ENCODE results near the gene SCN1B.
"Not testable (repeated sequence)": the region's sequence is repeated elsewhere in the genome, so short reads cannot be mapped to it uniquely, and the experiment has no call there.

Gene SCN1B

GRCh38 chr19:35019144-35019543 lies 11.1 kb upstream of the SCN1B start:
- H3K27me3 Mint-ChIP-seq (ENCODE audit: low read depth), result no peaks in the 10 kb centered on the region

GRCh38 chr19:35021016-35021415 lies 9.3 kb upstream of the SCN1B start:
- no peak for DNase-seq (ENCODE audit: low spot score)
- H3K4me3 Mint-ChIP-seq, result no peak overlapping the region
- H3K4me1 Mint-ChIP-seq (ENCODE audit: low read depth), result no peaks in the 10 kb centered on the region
- no peaks in the 10 kb centered on the region for H3K9me3 Mint-ChIP-seq
- no peaks in the 10 kb centered on the region for H3K27me3 Mint-ChIP-seq (ENCODE audit: low read depth)
- H3K27ac Mint-ChIP-seq, result peak overlapping the region; percentile 26
- peaks cover 46% of the 10 kb centered on the region for H3K36me3 Mint-ChIP-seq (ENCODE audit: low read depth)

More at GRCh38 chr19:35019144-35019543, 11.1 kb upstream of the SCN1B start:
- H3K27ac Mint-ChIP-seq, result no peak overlapping the region
- H3K4me1 Mint-ChIP-seq (ENCODE audit: low read depth), result peaks cover 6% of the 10 kb centered on the region
- DNase-seq (ENCODE audit: low spot score), result no peak
- no peak overlapping the region for H3K4me3 Mint-ChIP-seq
- H3K9me3 Mint-ChIP-seq, result no peaks in the 10 kb centered on the region
- H3K36me3 Mint-ChIP-seq (ENCODE audit: low read depth), result peaks cover 54% of the 10 kb centered on the region

- no peak for DNase-seq (ENCODE audit: low spot score)
- Mint-ChIP-seq H3K27me3 (ENCODE audit: low read depth) (no peaks in the 10 kb centered on the region), H3K9me3 (no peaks in the 10 kb centered on the region), H3K27ac (no peak overlapping the region), H3K4me1 (ENCODE audit: low read depth) (no peaks in the 10 kb centered on the region), H3K4me3 (no peak overlapping the region), H3K36me3 (ENCODE audit: low read depth) (peaks cover 48% of the 10 kb centered on the region)
Observed at GRCh38 chr19:35021596-35021995, 8.7 kb upstream of the SCN1B start.

- no peak for DNase-seq (ENCODE audit: low spot score)
- Mint-ChIP-seq H3K9me3 (no peaks in the 10 kb centered on the region), H3K4me3 (no peak overlapping the region), H3K27me3 (ENCODE audit: low read depth) (no peaks in the 10 kb centered on the region), H3K4me1 (ENCODE audit: low read depth) (no peaks in the 10 kb centered on the region), H3K36me3 (ENCODE audit: low read depth) (peaks cover 52% of the 10 kb centered on the region), H3K27ac (no peak overlapping the region)
Observed at GRCh38 chr19:35022460-35022859, 7.8 kb upstream of the SCN1B start.

- H3K4me1 Mint-ChIP-seq (ENCODE audit: low read depth), result no peaks in the 10 kb centered on the region
- H3K36me3 Mint-ChIP-seq (ENCODE audit: low read depth), result peaks cover 51% of the 10 kb centered on the region
- H3K27ac Mint-ChIP-seq, result no peak overlapping the region
- no peak for DNase-seq (ENCODE audit: low spot score)
- H3K27me3 Mint-ChIP-seq (ENCODE audit: low read depth), result no peaks in the 10 kb centered on the region
- H3K4me3 Mint-ChIP-seq, result no peak overlapping the region
- no peaks in the 10 kb centered on the region for H3K9me3 Mint-ChIP-seq
Observed at GRCh38 chr19:35023428-35023827, 6.8 kb upstream of the SCN1B start.

- DNase-seq (ENCODE audit: low spot score), result no peak
- Mint-ChIP-seq H3K27me3 (ENCODE audit: low read depth) (no peaks in the 10 kb centered on the region), H3K9me3 (no peaks in the 10 kb centered on the region), H3K4me3 (no peak overlapping the region), H3K4me1 (ENCODE audit: low read depth) (no peaks in the 10 kb centered on the region), H3K27ac (no peak overlapping the region), H3K36me3 (ENCODE audit: low read depth) (peaks cover 49% of the 10 kb centered on the region)
Observed at GRCh38 chr19:35024095-35024494, 6.2 kb upstream of the SCN1B start.

GRCh38 chr19:35025969-35026368 lies 4.3 kb upstream of the SCN1B start:
- Mint-ChIP-seq H3K36me3 (ENCODE audit: low read depth) (peaks cover 35% of the 10 kb centered on the region), H3K4me1 (ENCODE audit: low read depth) (no peaks in the 10 kb centered on the region), H3K27ac (no peak overlapping the region), H3K9me3 (no peaks in the 10 kb centered on the region), H3K27me3 (ENCODE audit: low read depth) (peaks cover 5% of the 10 kb centered on the region), H3K4me3 (no peak overlapping the region)
- no peak for DNase-seq (ENCODE audit: low spot score)

GRCh38 chr19:35026418-35026817 lies 3.9 kb upstream of the SCN1B start:
- Mint-ChIP-seq H3K27me3 (ENCODE audit: low read depth) (peaks cover 9% of the 10 kb centered on the region), H3K27ac (no peak overlapping the region), H3K4me1 (ENCODE audit: low read depth) (peaks cover 3% of the 10 kb centered on the region), H3K4me3 (no peak overlapping the region), H3K36me3 (ENCODE audit: low read depth) (peaks cover 34% of the 10 kb centered on the region), H3K9me3 (no peaks in the 10 kb centered on the region)
- DNase-seq (ENCODE audit: low spot score), result no peak

GRCh38 chr19:35027009-35027408 lies 3.3 kb upstream of the SCN1B start:
- peaks cover 3% of the 10 kb centered on the region for H3K4me1 Mint-ChIP-seq (ENCODE audit: low read depth)
- H3K36me3 Mint-ChIP-seq (ENCODE audit: low read depth), result peaks cover 32% of the 10 kb centered on the region
- peaks cover 15% of the 10 kb centered on the region for H3K27me3 Mint-ChIP-seq (ENCODE audit: low read depth)
- no peak overlapping the region for H3K4me3 Mint-ChIP-seq
- H3K27ac Mint-ChIP-seq, result no peak overlapping the region
- no peak for DNase-seq (ENCODE audit: low spot score)
- H3K9me3 Mint-ChIP-seq, result no peaks in the 10 kb centered on the region

GRCh38 chr19:35027851-35028599 lies 2.2 kb upstream of the SCN1B start:
- H3K27ac Mint-ChIP-seq, result no peak overlapping the region
- no peaks in the 10 kb centered on the region for H3K9me3 Mint-ChIP-seq
- H3K4me3 Mint-ChIP-seq, result peak overlapping the region; percentile 5
- DNase-seq (ENCODE audit: low spot score), result no peak
- peaks cover 25% of the 10 kb centered on the region for H3K27me3 Mint-ChIP-seq (ENCODE audit: low read depth)
- H3K36me3 Mint-ChIP-seq (ENCODE audit: low read depth), result peaks cover 27% of the 10 kb centered on the region
- H3K4me1 Mint-ChIP-seq (ENCODE audit: low read depth), result peaks cover 3% of the 10 kb centered on the region

GRCh38 chr19:35028600-35028885 lies 1.7 kb upstream of the SCN1B start:
- DNase-seq (ENCODE audit: low spot score); H3K4me1 Mint-ChIP-seq (ENCODE audit: low read depth); H3K27ac Mint-ChIP-seq; H3K9me3 Mint-ChIP-seq: not testable (repeated sequence)
- H3K27me3 Mint-ChIP-seq (ENCODE audit: low read depth), result peaks cover 26% of the 10 kb centered on the region
- H3K4me3 Mint-ChIP-seq, result peak overlapping the region; percentile 5
- peaks cover 26% of the 10 kb centered on the region for H3K36me3 Mint-ChIP-seq (ENCODE audit: low read depth)

GRCh38 chr19:35029275-35029736 lies 964 bp upstream of the SCN1B start:
- DNase-seq (ENCODE audit: low spot score); H3K9me3 Mint-ChIP-seq; H3K4me1 Mint-ChIP-seq (ENCODE audit: low read depth); H3K27ac Mint-ChIP-seq: not testable (repeated sequence)
- H3K27me3 Mint-ChIP-seq (ENCODE audit: low read depth), result peaks cover 29% of the 10 kb centered on the region
- peaks cover 22% of the 10 kb centered on the region for H3K36me3 Mint-ChIP-seq (ENCODE audit: low read depth)
- peak overlapping the region; percentile 36 for H3K4me3 Mint-ChIP-seq

GRCh38 chr19:35029737-35030256 lies 473 bp upstream of the SCN1B start:
- Mint-ChIP-seq H3K9me3 (no peaks in the 10 kb centered on the region), H3K27me3 (ENCODE audit: low read depth) (peaks cover 32% of the 10 kb centered on the region), H3K36me3 (ENCODE audit: low read depth) (peaks cover 20% of the 10 kb centered on the region), H3K4me1 (ENCODE audit: low read depth) (peaks cover 3% of the 10 kb centered on the region), H3K4me3 (peak overlapping the region; percentile 36), H3K27ac (no peak overlapping the region)
- no peak for DNase-seq (ENCODE audit: low spot score)

GRCh38 chr19:35031072-35031881 lies 1.0 kb downstream of the SCN1B start:
- Mint-ChIP-seq H3K4me3 (peak overlapping the region; percentile 72), H3K4me1 (ENCODE audit: low read depth) (peaks cover 3% of the 10 kb centered on the region), H3K36me3 (ENCODE audit: low read depth) (peaks cover 13% of the 10 kb centered on the region), H3K9me3 (no peaks in the 10 kb centered on the region), H3K27me3 (ENCODE audit: low read depth) (peaks cover 32% of the 10 kb centered on the region), H3K27ac (peak overlapping the region; percentile 3)
- DNase-seq (ENCODE audit: low spot score), result no peak

Measured in T-helper 2 cell treated with Interferon-gamma antibody and Interleukin-4, amounts not matched to agents 5 μg/mL and 100 μg/mL, for 36 hours (primary cell).